NT2/D1 (cell line): Measurements from ENCODE around the gene WNK1.
"Not testable (repeated sequence)": the region's sequence is repeated elsewhere in the genome, so short reads cannot be mapped to it uniquely, and the experiment has no call there.

Experiments used
- DNase-seq: peaks from one replicate; pipeline ENCODE4 v3.0.0-alpha.2; 2011; ENCODE audit warnings: low read depth, low spot score
- H3K27me3 ChIP-seq: 2 replicates; pipeline ENCODE4 v1.6.0; 2011; ENCODE audit warnings: mild to moderate bottlenecking; ENCODE audit not compliant: insufficient read length, insufficient read depth
- H3K36me3 ChIP-seq: 2 replicates; pipeline ENCODE4 v1.6.1; 2011; ENCODE audit warnings: mild to moderate bottlenecking, low read length, mixed read lengths; ENCODE audit not compliant: insufficient read depth, insufficient read length
- H3K4me1 ChIP-seq: 2 replicates; pipeline ENCODE4 v1.5.1; 2011; ENCODE audit not compliant: insufficient read depth, insufficient read length
- H3K4me3 ChIP-seq: 2 replicates; pipeline ENCODE4 v1.5.1; 2011; ENCODE audit warnings: low read depth; ENCODE audit not compliant: insufficient read length
- H3K9ac ChIP-seq: 2 replicates; pipeline ENCODE4 v1.6.0; 2011; ENCODE audit warnings: low read depth; ENCODE audit not compliant: insufficient read length
- H3K9me3 ChIP-seq: 2 replicates; pipeline ENCODE4 v1.5.1; 2011; ENCODE audit warnings: mild to moderate bottlenecking, low read length; ENCODE audit not compliant: insufficient read depth
- SUZ12 ChIP-seq: IDR thresholded peaks from 2 replicates; pipeline ENCODE4 v1.6.1; 2011; ENCODE audit not compliant: insufficient read length, insufficient read depth; ENCODE audit errors: extremely low read depth
- YY1 ChIP-seq: IDR thresholded peaks from 2 replicates; pipeline ENCODE4 v1.6.1; 2011; ENCODE audit not compliant: insufficient read length, insufficient read depth
- ZNF274 ChIP-seq: IDR thresholded peaks from 2 replicates; pipeline ENCODE4 v1.6.1; 2011; ENCODE audit warnings: mild to moderate bottlenecking, low read depth, low read length

WNK1 gene

DNA sequence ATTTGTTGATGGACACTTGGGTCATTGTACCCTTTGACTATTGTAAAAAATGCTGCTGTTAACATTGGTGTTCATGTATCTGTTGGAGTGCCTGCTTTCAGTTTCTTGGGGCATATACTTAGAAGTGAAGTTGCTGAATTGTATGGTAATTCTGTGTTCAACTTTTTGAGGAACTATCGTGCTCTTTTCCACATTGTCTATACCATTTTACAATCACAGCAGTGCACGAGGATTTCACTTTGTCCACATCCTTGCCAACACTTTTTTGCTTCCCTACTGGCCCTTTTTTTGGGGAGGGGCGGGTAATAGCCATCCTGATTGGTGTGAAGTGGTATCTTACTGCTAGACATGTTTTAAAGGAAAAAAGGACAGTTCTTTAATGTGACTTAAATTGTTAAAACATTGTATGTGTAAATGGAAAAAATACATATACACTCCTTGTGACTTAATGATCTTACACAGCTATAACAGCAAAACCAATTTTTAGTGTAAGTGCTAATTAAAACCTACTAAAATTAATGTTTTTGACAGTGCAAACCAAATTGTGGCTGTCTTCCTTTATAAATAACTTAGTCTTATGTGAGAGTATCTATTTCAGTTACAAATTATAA is 52.7 kb downstream of the WNK1 start:
- no peak for DNase-seq
- TF ChIP-seq YY1 (no peak), ZNF274 (no peak), SUZ12 (no peak)
- Histone ChIP-seq H3K4me1 (no peaks in the 10 kb centered on the region), H3K27me3 (no peaks in the 10 kb centered on the region), H3K36me3 (no peaks in the 10 kb centered on the region), H3K9ac (no peak overlapping the region), H3K4me3 (no peak overlapping the region), H3K9me3 (no peaks in the 10 kb centered on the region)

DNA sequence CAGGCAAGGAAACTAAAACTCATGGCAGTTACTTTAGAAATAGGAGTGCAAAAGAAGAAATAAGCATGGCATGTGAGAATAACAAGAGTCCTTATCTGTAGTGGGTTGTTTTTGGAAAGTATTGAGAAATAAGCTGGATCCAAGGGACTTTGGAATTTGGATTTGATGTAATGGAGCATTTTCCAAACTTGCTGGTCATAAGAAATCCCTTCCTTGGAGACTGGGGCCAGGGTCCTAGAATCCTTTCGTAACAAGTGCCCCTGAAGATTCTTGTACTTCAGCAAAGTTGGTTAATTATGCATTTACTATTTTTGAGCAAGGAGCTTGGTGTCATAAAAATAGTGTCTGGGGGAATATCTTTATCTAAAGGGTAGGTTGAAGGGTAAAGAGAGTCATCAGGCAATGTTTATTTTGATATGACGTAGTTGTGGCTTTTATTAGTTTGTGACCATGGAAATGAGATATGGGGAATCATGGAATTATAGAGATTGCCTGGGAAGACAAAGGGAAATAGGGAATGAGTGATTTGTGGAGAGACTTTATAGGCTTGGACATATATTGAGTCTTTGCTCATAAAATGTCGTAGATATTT is 53.9 kb downstream of the WNK1 start:
- H3K9me3 ChIP-seq = no peaks in the 10 kb centered on the region
- no peak overlapping the region for H3K4me3 ChIP-seq
- H3K36me3 ChIP-seq = no peaks in the 10 kb centered on the region
- DNase-seq = no peak
- no peak overlapping the region for H3K9ac ChIP-seq
- no peak for TF ChIP-seq YY1
- TF ChIP-seq ZNF274 = no peak
- TF ChIP-seq SUZ12 = no peak
- H3K4me1 ChIP-seq = no peaks in the 10 kb centered on the region
- no peaks in the 10 kb centered on the region for H3K27me3 ChIP-seq

DNA sequence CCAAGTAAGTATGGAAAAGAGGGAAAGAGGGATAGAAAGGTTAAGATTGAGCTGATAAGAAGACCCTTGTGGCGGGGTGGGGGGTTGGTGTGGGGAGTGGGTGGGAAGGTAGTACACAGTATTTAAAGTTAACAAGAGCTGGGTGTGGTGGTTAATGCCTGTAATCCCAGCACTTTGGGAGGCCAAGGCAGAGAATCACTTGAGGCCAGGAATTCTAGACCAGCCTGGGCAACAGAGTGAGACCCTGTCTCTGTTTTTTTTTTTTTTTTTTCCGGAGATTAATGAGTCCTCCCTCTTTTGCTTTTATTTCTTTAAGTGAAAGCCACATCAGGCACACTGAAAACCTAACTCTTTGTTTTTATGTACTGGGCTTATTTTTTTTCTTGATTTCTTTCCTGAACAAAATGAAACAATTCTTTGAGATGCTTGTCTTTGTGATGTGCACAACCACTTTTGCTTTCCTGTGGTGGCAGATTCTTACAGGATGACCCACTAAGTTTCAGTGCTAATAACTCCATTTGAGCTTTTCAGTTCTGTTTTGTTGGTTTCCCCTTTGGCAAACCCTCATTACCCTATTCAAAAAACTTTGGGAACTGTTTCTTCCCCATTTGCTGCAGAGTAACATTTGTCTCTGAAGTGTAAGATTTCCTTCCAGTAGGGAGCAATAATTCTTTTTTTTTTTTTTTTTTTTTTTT is 54.8 kb downstream of the WNK1 start:
- TF ChIP-seq YY1 = no peak
- no peak for TF ChIP-seq ZNF274
- TF ChIP-seq SUZ12 = no peak
- H3K9me3 ChIP-seq = no peaks in the 10 kb centered on the region
- no peaks in the 10 kb centered on the region for H3K36me3 ChIP-seq
- H3K4me3 ChIP-seq = no peak overlapping the region
- DNase-seq = no peak
- no peaks in the 10 kb centered on the region for H3K4me1 ChIP-seq
- H3K9ac ChIP-seq = no peak overlapping the region
- no peaks in the 10 kb centered on the region for H3K27me3 ChIP-seq

DNA sequence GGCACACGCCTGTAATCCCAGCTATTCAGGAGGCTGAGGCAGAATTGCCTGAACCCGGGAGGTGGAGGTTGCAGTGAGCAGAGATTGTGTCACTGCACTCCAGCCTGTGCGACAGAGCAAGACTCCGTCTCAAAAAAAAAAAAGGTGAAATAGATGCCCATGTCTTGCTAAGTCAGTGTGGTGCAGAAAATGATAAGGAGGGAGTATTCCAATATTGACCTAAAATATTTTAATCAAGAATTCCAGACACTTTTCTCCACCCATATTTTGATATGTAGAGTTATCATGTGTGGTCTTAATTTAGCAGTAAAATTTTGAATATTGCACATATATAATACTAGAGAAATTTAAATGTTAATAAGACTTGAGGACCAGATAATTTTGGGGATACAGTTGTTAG is 57.7 kb downstream of the WNK1 start:
- Histone ChIP-seq H3K4me1 (no peaks in the 10 kb centered on the region), H3K9ac (no peak overlapping the region), H3K36me3 (peaks cover 9% of the 10 kb centered on the region), H3K9me3 (no peaks in the 10 kb centered on the region), H3K27me3 (no peaks in the 10 kb centered on the region), H3K4me3 (no peak overlapping the region)
- no peak for TF ChIP-seq SUZ12
- no peak for TF ChIP-seq YY1
- no peak for TF ChIP-seq ZNF274
- no peak for DNase-seq

DNA sequence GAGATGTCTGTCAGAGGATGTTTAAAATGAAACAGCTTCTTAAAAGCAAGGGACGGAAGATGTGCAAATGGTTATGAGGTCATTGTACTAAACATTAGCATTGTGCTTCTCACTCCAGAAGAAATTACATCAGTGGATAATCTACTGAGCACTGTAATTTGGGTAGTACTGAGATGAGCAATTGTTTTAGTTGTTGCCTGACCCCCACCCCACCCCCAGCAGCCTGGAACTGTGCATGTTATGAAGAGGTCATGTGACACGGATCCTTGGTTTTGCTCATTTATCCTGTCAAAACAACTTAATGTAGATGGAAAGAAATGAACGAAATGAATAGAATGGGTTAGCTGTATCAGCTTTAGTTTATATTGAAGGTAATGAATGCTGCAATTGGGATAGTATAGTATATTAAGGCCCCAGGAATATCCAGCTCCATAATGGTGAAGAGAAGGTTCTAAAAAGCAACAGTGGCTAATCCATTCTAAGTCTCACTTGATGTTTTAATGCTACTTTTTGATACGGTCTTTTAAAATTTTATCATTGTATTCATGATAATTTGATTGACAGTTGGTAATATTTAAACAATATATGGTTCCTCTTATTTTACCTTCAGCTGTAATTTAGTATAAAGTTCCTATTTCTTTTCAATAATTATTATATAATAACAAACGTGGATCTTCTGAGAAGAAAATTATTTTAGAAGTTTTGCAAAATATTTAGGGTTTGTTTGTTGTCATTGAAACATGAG is 58.5 kb downstream of the WNK1 start:
- no peaks in the 10 kb centered on the region for H3K4me1 ChIP-seq
- H3K9me3 ChIP-seq = no peaks in the 10 kb centered on the region
- TF ChIP-seq YY1 (no peak), ZNF274 (no peak), SUZ12 (no peak)
- no peak overlapping the region for H3K9ac ChIP-seq
- no peaks in the 10 kb centered on the region for H3K27me3 ChIP-seq
- DNase-seq = no peak
- H3K36me3 ChIP-seq = peaks cover 14% of the 10 kb centered on the region
- no peak overlapping the region for H3K4me3 ChIP-seq

DNA sequence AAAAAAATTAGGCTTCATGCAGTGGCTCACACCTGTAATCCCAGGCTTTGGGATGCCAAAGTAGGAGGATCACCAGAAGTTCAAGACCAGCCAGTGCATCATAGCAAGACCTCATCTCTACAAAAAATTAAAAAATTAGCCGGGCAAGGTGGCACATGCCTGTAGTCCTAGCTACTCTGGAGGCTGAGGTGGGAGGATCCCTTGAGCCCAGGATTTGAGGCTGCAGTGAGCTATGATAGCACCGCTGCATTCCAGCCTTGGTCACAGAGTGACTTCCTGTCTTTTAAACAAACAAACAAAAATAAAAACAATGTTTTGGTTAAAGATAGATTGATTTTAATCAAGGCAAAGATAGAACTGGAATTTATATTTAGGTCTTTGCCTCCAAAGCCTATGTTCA is 60.6 kb downstream of the WNK1 start:
- H3K9ac ChIP-seq = no peak overlapping the region
- H3K36me3 ChIP-seq = peaks cover 34% of the 10 kb centered on the region
- H3K4me1 ChIP-seq = no peaks in the 10 kb centered on the region
- H3K4me3 ChIP-seq = no peak overlapping the region
- TF ChIP-seq SUZ12 (no peak), ZNF274 (no peak), YY1 (no peak)
- H3K9me3 ChIP-seq = no peaks in the 10 kb centered on the region
- DNase-seq = no peak
- H3K27me3 ChIP-seq = no peaks in the 10 kb centered on the region

DNA sequence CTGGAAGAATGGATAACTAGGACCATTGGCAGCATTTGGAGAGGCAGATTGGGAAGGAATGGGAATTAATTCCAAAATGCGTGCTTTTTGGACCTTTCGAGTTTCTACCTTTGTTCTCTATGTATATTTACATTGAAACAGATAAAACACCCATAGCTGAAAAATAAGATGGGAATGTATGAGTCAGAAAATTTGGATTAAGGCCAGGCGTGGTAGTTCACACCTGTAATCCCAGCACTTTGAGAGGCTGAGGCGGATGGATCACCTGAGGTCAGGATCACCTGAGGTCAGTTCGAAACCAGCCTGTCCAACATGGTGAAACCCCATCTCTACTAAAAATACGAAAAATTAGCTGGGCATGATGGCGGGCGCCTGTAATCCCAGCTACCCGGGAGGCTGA is 65.1 kb downstream of the WNK1 start:
- not testable (repeated sequence) for DNase-seq, H3K27me3 ChIP-seq, H3K9ac ChIP-seq, H3K9me3 ChIP-seq, H3K4me1 ChIP-seq, H3K4me3 ChIP-seq
- peaks cover 50% of the 10 kb centered on the region for H3K36me3 ChIP-seq
